ENCODE results near the gene CD34.

Gene CD34

DNA sequence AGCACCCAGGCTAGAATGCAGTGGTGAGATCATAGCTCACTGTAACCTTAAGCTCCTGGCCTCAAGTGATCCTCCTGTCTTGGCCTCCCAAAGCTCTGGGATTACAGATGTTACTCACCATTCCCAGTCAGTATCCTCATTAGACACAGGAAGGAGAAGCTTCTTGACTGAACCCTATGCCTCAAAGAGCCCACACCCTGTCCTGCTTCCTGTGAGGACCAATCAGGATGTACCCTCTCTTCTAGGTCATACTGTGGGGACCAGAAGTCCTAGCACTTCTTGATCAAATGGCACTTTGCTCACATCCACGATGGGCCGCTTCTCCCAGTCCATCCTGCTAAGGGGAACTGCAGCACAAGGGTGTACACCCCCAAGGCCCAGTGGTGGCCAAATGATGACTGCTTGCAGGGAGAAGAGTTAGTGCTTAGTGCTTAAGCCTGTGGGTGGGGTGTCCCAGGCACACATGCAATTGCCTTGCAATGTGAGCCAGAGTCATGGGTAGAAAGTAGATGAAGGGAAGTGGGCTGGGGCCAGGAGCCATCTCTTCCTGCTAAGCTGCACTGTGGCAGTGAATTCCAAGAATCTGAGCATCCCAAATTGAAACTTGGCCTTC is 9.8 kb downstream of the CD34 start:
- no peak overlapping the region for H3K4me3 ChIP-seq (ENCODE audit: low read depth, low read length)

DNA sequence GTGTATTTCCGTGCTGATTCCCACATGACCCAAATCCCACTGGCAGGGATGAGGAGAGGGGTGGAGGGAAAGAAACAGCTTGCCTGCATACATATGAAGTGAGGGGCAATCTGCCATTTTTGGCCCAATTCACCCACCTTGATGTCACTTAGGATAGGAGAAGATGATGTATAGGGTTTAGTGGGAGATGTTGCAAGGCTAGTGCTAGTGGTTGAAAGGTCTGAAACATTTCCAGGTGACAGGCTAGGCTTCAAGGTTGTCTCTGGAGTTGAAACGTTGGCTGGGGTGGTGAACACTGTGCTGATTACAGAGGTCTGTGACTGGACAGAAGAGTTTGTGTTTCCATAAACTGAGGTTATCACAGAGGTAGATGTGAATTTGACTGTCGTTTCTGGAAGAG is 12.1 kb downstream of the CD34 start:
- H3K4me3 ChIP-seq (ENCODE audit: low read depth, low read length): no peak overlapping the region

DNA sequence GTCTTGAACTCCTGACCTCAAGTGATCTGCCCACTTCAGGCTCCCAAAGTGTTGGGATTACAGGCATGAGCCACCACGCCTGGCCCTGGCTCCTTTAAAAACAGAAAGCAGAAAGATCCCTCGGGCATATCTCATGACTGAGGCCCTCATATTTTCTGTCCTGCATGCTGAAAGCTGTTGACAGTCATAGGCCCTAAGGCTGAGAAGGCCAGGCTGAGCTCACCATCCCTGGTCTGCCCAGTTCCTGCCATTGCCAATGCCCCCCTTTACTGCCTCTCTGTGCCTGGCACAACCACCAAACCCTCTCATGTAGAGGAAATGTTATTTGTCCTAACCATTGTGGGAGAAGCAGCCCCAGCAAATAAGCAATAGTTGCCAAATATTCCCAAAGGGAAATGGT is 12.7 kb downstream of the CD34 start:
- H3K4me3 ChIP-seq (ENCODE audit: low read depth, low read length): no peak overlapping the region

DNA sequence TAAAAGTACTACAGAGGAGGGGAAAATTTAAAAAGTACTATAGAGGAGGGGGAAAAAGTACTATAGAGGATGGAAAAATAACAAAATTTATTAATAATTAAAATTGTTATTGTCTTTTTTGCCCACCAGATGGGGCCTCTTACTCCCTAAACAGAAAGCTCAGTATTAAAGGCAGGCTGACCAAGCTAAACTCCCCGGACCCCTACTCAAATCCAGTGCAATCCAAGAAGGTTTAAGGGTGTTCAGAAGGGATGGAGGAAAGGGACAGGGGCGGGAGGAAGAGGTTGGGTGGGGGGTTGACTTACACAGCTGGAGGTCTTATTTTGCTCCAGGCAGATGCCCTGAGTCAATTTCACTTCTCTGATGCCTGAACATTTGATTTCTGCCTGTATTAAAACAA is 13.7 kb downstream of the CD34 start:
- no peak overlapping the region for H3K4me3 ChIP-seq (ENCODE audit: low read depth, low read length)

DNA sequence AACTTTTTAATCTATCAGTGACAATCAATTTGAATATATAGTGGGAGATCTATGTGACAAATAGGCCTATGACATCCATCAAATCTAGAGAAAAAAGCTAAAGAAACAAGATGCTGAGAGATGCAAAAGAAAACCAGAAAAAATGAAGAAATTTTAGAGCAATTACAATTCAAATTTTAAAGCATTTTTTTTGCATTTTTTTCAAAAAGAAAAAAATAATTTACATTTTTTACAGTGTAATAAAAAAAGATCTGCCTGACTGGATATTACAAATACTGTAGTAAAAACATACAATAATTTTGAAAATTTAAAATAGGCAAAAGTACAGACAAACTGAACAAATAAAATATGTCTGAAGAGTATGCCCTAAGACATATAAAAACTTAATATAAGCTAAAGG is 14.4 kb downstream of the CD34 start:
- no peak overlapping the region for H3K4me3 ChIP-seq (ENCODE audit: low read depth, low read length)

DNA sequence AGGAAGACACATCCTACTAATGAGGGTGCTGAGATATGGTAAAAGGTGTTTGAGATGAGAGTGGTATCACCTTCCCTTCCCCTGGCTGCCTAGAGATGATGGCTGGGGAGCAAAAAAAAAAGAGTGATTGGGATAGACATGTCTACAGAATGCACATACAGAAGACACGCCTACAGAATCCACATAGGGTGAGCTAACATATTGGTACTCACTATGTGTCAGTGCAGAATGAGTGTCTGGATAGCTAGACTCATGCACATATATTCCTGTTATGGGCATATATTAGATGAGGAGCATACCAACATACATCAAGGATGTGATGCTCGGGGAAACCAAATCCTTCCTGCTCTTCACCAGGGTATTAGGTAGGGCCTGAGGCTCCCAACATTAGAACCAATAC is 16.2 kb downstream of the CD34 start:
- no peak overlapping the region for H3K4me3 ChIP-seq (ENCODE audit: low read depth, low read length)

DNA sequence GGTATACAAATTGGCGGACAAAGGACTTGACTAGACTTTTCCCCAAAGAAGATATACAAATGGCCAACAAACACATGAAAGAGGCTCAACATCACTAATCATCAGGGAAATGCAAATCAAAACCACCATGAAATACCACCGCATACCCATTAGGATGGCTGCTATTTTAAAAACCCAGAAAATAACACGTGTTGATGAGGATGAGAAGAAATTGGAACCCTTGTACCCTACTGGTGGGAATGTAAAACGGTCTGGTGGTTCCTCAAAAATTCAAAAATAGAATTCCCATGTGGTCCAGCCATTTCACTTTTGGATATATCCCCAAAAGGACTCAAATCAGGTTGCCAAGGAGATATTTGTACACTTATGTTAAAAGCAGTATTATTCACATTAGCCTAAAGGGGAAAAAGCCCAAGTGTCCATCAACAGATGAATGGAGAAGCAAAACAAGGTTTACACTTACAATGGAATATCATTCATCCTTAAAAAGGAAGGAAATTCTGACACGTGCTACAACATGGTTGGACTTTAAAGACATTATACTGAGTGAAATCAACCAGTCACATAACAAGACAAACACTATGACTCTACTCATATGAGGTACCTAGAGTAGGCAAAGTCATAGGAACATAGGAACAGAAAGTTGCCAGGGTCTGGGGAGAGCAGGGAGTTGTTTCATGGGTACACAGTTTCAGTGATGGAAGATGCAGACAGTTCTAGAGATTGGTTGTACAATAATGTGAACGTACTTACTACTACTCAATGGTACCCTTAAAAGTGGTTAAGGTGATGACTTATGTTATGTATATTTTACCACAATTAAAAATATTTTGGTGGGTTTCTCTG is 17.0 kb downstream of the CD34 start:
- no peak overlapping the region for H3K4me3 ChIP-seq (ENCODE audit: low read depth, low read length)

DNA sequence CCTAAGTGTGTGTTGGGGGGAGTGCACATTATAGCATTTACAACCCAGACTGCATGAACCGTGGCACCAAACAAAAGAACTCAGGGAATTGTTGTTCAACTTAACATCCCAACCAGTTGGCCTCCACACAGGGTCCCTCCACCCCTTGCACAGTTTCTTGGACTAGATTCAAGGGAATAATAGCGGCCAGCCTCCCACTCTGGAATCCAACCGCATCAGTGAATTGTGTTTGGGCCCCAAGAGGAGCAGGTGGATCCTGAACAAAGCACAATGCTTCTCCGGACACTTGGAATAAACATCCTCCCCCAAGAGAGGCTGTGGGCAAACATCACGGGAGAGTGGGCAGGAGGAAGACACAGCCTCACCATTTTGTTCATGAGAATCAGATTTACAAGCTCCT is 18.2 kb downstream of the CD34 start:
- no peak overlapping the region for H3K4me3 ChIP-seq (ENCODE audit: low read depth, low read length)

DNA sequence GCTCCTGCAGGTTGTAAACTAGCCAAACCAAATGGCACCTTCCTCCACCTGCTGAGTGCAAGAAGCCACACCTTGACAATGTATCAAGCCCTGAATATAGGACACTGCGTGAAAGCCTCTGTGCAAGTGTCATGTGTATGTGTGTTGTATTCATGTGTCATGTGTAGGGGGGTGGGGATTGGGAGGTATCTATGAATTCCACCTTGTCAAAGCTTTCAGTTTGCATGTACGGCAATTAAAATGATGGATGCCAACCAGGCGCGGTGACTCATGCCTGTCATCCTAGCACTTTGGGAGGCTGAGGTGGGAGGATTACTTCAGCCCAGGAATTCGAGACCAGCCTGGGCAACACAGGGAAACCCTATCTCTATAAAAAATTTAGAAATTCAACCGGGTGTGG is 19.8 kb downstream of the CD34 start:
- H3K4me3 ChIP-seq (ENCODE audit: low read depth, low read length): no peak overlapping the region

DNA sequence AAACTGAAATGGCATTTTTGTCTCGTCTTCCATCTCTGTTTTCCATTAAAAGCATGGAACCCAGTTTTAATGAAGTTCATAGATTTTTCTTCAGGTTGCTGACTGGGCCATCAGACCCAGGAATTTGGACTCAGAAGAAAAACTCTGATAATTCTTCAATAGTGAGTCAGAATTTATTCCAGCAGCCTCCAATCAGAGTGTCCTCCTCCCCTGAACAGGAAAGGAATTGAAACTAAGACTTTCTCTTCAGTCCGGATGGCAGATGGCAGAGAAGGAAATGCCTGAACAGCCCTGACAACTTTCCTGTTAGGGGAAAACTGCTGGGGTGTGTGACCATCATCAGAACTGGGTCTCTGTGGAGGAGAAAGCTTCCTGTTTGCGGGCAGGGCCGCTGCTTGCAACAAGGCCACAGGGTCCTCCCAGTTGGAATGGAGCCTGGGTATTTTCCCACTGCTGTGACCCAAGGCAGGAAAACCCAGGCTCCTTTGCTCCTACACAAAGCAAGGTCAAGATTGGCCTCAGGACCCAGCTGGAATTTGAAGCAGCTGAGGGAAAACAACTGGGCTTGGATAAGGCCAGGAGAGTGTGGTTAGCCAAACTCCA is 20.7 kb downstream of the CD34 start:
- no peak overlapping the region for H3K4me3 ChIP-seq (ENCODE audit: low read depth, low read length)

DNA sequence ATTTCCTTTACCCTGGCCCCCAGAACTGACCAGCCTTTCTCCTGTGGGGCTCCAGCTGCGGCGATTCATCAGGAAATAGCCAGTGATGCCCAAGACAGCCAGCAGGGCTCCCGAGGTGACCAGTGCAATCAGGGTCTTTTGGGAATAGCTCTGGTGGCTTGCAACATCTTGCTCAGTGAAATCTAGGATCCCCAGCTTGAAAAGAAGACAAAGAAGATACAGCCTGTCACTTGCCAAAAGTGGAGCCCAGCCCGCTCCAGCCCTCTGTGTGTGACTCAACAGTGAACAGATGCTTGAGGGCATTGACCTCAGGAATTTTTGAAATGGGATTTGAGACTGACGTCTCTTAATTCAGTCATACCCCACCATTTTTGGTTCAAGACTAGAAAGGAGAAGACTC is 22.3 kb downstream of the CD34 start:
- H3K4me3 ChIP-seq (ENCODE audit: low read depth, low read length): no peak overlapping the region

DNA sequence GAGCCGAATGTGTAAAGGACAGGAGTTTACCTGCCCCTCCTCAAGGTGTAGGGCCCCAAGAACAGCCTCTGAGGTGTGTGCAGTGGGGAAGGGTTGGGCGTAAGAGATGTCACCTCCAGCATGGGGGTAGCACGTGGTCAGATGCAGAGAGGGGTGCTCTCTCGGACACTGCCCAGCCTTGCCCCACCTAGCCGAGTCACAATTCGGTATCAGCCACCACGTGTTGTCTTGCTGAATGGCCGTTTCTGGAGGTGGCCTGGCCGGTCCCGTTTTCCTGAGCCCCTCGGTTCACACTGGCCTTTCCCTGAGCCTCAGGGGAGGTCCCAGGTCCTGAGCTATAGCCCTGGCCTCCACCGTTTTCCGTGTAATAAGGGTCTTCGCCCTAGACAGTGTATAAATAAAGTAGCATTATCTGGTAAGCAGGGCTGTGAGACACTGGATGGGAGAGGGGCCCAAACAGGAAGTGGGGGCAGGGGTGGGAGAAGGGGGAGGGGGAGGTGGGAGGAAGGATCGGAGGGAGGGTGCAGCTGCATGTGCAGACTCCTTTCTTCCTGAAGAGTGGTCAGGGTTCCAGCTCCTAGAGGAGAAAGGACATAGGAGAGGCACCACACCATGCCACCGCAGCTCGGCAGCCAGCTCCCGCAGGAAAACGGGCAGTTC is 23.3 kb downstream of the CD34 start:
- H3K4me3 ChIP-seq (ENCODE audit: low read depth, low read length): no peak overlapping the region

DNA sequence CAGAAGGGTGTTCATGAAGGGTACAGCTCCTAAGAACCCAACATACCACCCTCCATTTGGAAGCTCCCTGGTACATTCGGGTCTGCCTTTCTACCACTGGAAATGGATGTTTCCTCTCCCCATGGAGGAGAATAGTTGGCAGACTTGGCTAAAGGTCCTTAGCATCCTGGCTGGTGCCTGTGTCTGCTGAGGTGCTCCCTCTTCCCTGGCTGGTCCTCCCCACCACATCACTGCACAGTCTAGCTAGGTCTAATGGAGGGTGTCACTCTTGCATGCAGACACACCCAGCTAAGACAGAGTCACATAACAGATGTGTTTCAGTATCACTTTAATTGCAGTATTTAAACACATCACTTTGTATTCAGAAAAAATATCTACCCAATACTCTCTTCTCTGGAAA is 24.7 kb downstream of the CD34 start:
- H3K4me3 ChIP-seq (ENCODE audit: low read depth, low read length): no peak overlapping the region

DNA sequence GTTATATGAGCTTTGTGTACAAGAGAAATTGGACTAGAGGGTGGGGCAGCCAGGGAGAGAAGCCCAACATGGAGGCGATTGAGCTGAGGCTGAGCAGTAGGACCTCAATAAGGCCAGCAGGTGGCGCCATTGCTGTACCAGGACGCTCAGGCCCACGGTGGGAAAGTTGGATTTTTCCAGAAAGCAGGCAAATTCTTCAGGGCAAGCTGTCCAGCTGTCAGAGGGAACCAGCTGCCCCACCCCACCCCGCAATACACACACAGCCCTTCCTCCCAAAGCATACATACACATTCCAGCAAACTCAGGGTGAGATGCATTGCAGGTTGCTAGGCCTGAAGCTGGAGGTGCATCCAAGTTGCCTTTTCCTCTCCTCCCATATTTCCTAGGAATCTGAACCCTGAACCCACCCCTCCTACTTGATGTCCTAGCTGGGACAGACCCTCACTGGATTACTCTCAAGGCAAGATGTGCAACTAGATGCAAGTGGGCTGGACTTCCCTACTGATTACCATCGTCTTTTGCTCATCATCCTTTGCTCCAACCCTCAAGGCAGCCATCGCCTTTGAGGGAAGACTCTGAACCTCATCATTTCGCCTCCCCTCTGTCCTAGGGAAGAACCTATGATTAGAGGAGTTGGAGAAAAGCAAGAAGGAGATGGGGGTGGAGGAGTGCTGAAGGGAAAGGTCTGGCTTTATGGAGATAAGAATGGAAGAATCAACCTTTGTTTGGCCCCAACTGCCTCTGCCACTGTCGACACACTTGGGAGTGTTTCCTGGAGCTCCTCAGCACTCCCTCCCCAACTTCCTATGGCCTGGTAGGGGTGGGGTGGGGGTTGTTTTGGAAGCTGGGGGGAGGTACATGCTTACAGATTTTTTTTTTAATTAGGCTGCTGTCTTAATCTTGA is 25.5 kb downstream of the CD34 start:
- H3K4me3 ChIP-seq (ENCODE audit: low read depth, low read length): no peak overlapping the region

DNA sequence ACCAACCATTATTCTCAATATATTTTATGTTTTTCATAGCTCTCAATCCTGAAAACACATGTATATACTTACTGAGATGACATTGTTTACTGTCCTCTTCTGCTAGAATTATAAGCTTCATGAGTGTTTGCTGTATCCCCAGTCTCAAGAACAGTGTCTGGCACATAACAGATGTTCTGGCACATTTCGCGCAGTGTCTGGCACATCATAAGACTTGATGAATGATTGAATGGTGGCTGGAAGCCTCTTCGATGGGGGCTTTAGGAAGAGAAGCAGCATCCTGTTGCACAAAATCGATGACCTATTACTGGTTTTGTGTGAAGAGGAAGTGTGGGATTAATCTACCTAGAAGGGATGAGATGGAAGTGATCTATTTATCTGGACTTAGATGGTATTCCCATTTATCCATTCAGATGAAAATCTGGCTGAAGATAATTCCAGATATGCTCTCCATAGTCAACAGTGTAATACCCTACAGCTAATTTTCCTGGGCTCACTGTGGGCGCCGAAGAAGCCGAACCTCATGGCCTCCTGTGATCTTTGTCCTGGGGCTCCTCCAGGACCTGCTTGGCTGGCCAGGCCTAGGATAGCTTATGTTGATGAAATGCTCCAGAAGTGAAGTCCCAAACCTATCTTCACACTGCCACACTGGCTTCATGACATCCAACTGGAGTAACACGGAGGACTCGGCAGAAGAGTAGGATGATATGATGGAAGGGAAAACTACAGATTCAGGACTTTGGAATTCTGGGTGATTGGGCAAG is 26.5 kb downstream of the CD34 start:
- no peak overlapping the region for H3K4me3 ChIP-seq (ENCODE audit: low read depth, low read length)

DNA sequence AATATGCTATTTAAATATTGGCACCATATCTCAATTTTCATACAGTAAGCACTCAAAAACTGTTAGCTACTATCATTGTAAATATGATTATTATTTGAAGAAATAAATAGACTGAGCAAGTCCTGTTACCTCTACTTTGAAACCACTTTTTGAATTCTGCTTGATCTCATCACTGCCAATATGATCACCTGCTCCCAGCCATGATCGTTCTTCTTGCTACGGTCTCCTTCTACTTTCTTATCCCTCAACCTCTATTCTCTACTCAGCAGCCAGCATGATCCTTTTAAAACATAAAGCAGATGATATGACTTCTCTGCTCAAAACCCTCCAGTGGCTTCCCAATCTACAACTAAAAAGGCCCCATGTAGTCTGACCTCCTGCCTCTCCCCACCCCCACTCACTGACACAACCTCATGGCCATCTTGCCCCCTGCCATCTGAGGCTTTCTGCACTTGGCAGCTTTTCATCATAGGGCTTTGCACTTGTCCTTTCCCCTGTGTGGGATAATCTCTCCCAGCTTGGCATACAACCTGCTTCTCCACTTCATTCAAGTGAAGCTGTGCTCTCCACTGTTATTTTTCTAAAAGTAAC is 27.2 kb downstream of the CD34 start:
- H3K4me3 ChIP-seq (ENCODE audit: low read depth, low read length): no peak overlapping the region

DNA sequence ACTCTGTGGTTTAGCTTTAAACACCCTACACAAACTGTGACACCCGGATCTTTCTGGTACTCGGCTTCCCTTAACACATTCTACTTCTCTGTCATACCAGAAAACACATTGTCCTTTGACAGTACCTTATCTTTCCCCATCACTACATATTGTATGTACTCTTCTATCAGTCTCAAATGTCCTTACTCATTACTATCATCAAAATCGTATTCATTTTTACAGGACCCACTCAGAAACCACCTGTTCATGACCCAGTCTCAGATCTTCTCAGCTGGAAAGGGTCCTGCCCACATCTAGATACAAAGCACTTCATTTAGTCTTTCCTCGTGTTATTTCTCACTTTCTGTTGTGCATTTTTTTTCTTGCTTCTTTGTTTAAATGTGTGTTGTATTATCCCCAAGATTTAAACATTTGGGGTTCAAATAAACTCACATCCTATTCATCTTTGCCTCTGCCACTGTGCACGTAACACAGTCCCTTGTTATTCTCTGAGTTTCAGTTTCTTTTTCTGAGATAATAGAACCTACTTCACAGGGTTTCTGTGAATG is 27.7 kb downstream of the CD34 start:
- no peak overlapping the region for H3K4me3 ChIP-seq (ENCODE audit: low read depth, low read length)

DNA sequence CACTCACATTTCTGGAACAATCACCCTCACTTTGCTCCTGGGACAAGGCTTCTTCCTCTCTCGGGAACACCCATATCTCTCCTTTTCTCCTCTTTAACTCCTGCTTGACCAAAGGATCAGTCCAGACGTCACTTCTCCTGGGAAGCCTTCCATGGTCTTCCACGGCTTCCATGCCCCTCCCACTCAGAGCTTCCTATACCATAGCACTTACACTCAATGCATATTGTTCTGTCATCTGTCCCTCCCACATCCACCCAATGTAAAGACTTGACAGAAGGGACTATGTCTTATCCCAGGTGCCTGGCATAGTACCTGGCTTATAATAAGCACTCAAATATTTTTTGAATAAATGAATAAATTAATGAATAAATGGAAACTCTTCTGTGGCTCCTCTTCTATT is 28.2 kb downstream of the CD34 start:
- no peak overlapping the region for H3K4me3 ChIP-seq (ENCODE audit: low read depth, low read length)

DNA sequence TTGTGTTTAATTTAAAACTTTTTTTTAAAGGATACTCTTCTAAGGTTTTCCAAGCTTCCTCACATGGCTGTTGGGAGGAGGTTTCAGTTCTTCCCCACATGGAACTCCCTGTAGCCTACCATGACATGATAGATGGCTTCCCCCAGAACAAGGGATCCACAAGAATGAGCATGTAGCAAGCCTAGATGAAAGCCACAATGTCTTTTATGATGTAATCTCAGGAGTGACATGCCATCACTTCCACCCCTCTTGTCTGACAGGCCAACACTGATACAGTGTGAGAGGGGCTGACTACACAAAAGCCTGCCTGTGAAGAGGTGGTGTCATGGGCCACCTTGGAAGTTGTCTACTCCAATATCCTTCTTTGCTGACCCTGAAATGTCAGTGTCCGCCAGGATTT is 32.0 kb downstream of the CD34 start:
- no peak overlapping the region for H3K4me3 ChIP-seq (ENCODE audit: low read depth, low read length)
